GM12874 (cell line): ENCODE measurements around the gene DDX17.

Experiments
- CTCF ChIP-seq: IDR thresholded peaks from 2 replicates; pipeline ENCODE4 v1.5.1; 2011; ENCODE audit warnings: low read depth, mild to moderate bottlenecking, control low read depth, low read length, moderate library complexity; ENCODE audit not compliant: insufficient read depth

The DDX17 gene

GRCh38 chr22:38449776-38450175 is 56.3 kb downstream of the DDX17 start:
- no peak for TF ChIP-seq CTCF

- no peak for TF ChIP-seq CTCF
Observed at GRCh38 chr22:38448945-38449745, 57.0 kb downstream of the DDX17 start.

- no peak for TF ChIP-seq CTCF
Observed at GRCh38 chr22:38446018-38446601, 60.0 kb downstream of the DDX17 start.

GRCh38 chr22:38444783-38445182 is 61.3 kb downstream of the DDX17 start:
- no peak for TF ChIP-seq CTCF

GRCh38 chr22:38443628-38444521 is 62.2 kb downstream of the DDX17 start:
- TF ChIP-seq CTCF: no peak

GRCh38 chr22:38442967-38443627 is 63.0 kb downstream of the DDX17 start:
- TF ChIP-seq CTCF: no peak
